ENCODE results near the gene FGF11. TPM values are rescaled to one million over a fixed set of nuclear protein-coding genes. Genes with fewer than 3 reads are reported as not detected.

FGF11 gene
- total and polyA plus RNA-seq, 2 of the 13 experiments (the other 11 are each of a cell fraction or from before 2014, with no cell fraction given): 0.20 to 7.6 TPM

DNA sequence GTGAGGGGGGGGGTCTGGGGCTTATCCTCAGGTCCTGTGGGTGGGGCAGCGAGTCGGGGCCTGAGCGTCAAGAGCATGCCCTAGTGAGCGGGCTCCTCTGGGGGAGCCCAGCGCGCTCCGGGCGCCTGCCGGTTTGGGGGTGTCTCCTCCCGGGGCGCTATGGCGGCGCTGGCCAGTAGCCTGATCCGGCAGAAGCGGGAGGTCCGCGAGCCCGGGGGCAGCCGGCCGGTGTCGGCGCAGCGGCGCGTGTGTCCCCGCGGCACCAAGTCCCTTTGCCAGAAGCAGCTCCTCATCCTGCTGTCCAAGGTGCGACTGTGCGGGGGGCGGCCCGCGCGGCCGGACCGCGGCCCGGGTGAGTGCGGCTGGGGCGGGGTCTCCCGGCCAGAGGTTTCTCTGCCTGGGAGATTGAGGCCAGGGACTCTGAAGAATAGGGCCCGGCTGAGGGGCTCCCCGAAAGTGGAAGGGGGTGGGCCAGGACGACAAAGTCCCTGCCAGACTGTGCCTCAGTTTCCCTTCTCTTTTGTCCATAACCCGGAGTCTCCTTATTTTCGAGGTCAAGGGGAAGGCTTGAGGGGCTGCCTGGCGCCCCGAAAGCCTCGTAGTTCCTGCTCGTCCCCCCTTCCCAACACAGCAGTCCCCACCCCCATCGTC is at the start of gene FGF11 (continued):
- TF ChIP-seq, protein P1, sequence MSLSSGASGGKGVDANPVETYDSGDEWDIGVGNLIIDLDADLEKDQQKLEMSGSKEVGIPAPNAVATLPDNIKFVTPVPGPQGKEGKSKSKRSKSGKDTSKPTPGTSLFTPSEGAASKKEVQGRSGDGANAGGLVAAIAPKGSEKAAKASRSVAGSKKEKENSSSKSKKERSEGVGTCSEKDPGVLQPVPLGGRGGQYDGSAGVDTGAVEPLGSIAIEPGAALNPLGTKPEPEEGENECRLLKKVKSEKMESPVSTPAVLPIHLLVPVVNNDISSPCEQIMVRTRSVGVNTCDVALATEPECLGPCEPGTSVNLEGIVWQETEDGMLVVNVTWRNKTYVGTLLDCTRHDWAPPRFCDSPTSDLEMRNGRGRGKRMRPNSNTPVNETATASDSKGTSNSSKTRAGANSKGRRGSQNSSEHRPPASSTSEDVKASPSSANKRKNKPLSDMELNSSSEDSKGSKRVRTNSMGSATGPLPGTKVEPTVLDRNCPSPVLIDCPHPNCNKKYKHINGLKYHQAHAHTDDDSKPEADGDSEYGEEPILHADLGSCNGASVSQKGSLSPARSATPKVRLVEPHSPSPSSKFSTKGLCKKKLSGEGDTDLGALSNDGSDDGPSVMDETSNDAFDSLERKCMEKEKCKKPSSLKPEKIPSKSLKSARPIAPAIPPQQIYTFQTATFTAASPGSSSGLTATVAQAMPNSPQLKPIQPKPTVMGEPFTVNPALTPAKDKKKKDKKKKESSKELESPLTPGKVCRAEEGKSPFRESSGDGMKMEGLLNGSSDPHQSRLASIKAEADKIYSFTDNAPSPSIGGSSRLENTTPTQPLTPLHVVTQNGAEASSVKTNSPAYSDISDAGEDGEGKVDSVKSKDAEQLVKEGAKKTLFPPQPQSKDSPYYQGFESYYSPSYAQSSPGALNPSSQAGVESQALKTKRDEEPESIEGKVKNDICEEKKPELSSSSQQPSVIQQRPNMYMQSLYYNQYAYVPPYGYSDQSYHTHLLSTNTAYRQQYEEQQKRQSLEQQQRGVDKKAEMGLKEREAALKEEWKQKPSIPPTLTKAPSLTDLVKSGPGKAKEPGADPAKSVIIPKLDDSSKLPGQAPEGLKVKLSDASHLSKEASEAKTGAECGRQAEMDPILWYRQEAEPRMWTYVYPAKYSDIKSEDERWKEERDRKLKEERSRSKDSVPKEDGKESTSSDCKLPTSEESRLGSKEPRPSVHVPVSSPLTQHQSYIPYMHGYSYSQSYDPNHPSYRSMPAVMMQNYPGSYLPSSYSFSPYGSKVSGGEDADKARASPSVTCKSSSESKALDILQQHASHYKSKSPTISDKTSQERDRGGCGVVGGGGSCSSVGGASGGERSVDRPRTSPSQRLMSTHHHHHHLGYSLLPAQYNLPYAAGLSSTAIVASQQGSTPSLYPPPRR (CRISPR knock-in tag; IDR thresholded peaks at IDR 0.05; ENCODE audit: borderline replicate concordance): no peak
- TF ChIP-seq HOXA3 (CRISPR knock-in tag; IDR thresholded peaks at IDR 0.05) (0 out of 2 replicates have a peak, but pooled peaks have one; percentile 22), JUND (CRISPR knock-in tag; IDR thresholded peaks at IDR 0.05) (no peak), MYNN (CRISPR knock-in tag; IDR thresholded peaks at IDR 0.05; ENCODE audit: low read depth) (no peak), SNAPC5 (CRISPR knock-in tag; IDR thresholded peaks at IDR 0.05; ENCODE audit: borderline replicate concordance) (no peak), ZFP41 (CRISPR knock-in tag; IDR thresholded peaks at IDR 0.05; ENCODE audit: borderline replicate concordance) (no peak), ZBTB7B (CRISPR knock-in tag; IDR thresholded peaks at IDR 0.05) (peak; percentile 57; the same call in 1 of the 2 replicates), ZNF7 (CRISPR knock-in tag; IDR thresholded peaks at IDR 0.05) (no peak), RFX5 (IDR thresholded peaks at IDR 0.05; ENCODE audit: low read depth, low read length) (no peak), ZNF580 (CRISPR knock-in tag; IDR thresholded peaks at IDR 0.05; ENCODE audit: borderline replicate concordance, low read depth) (no peak), TEF (CRISPR knock-in tag; IDR thresholded peaks at IDR 0.05) (no peak), HNRNPK (IDR thresholded peaks at IDR 0.05; ENCODE audit: low read depth, low read length, poor library complexity, severe bottlenecking) (peak; percentile 37), REL (CRISPR knock-in tag; conservative IDR thresholded peaks at IDR 0.05) (no peak), RBAK (CRISPR knock-in tag; IDR thresholded peaks at IDR 0.05) (no peak), ZNF572 (CRISPR knock-in tag; IDR thresholded peaks at IDR 0.05) (no peak)
- TF ChIP-seq, protein P2, sequence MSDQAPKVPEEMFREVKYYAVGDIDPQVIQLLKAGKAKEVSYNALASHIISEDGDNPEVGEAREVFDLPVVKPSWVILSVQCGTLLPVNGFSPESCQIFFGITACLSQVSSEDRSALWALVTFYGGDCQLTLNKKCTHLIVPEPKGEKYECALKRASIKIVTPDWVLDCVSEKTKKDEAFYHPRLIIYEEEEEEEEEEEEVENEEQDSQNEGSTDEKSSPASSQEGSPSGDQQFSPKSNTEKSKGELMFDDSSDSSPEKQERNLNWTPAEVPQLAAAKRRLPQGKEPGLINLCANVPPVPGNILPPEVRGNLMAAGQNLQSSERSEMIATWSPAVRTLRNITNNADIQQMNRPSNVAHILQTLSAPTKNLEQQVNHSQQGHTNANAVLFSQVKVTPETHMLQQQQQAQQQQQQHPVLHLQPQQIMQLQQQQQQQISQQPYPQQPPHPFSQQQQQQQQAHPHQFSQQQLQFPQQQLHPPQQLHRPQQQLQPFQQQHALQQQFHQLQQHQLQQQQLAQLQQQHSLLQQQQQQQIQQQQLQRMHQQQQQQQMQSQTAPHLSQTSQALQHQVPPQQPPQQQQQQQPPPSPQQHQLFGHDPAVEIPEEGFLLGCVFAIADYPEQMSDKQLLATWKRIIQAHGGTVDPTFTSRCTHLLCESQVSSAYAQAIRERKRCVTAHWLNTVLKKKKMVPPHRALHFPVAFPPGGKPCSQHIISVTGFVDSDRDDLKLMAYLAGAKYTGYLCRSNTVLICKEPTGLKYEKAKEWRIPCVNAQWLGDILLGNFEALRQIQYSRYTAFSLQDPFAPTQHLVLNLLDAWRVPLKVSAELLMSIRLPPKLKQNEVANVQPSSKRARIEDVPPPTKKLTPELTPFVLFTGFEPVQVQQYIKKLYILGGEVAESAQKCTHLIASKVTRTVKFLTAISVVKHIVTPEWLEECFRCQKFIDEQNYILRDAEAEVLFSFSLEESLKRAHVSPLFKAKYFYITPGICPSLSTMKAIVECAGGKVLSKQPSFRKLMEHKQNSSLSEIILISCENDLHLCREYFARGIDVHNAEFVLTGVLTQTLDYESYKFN (CRISPR knock-in tag; conservative IDR thresholded peaks at IDR 0.05): no peak
- TF ChIP-seq, protein P3, sequence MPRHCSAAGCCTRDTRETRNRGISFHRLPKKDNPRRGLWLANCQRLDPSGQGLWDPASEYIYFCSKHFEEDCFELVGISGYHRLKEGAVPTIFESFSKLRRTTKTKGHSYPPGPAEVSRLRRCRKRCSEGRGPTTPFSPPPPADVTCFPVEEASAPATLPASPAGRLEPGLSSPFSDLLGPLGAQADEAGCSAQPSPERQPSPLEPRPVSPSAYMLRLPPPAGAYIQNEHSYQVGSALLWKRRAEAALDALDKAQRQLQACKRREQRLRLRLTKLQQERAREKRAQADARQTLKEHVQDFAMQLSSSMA (CRISPR knock-in tag; IDR thresholded peaks at IDR 0.05): no peak
- TF ChIP-seq, protein P4, sequence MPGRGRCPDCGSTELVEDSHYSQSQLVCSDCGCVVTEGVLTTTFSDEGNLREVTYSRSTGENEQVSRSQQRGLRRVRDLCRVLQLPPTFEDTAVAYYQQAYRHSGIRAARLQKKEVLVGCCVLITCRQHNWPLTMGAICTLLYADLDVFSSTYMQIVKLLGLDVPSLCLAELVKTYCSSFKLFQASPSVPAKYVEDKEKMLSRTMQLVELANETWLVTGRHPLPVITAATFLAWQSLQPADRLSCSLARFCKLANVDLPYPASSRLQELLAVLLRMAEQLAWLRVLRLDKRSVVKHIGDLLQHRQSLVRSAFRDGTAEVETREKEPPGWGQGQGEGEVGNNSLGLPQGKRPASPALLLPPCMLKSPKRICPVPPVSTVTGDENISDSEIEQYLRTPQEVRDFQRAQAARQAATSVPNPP (CRISPR knock-in tag; IDR thresholded peaks at IDR 0.05): no peak

All from HepG2 (cell line).